NCI-H2081 (cell line): ENCODE data around the gene CRTC1.

Experiments used
- DNase-seq, 2 experiments: peaks; one replicate each; lab custom pipeline; 2025; lab: John Stamatoyannopoulos, UW

CRTC1 gene

GRCh38 chr19:18770663-18771327, 87.3 kb downstream of the CRTC1 start:
- DNase-seq, result no peak

- no peak for DNase-seq
Measured at GRCh38 chr19:18771328-18772242, 88.1 kb downstream of the CRTC1 start.

GRCh38 chr19:18772620-18773587, 89.4 kb downstream of the CRTC1 start:
- no peak for DNase-seq

GRCh38 chr19:18773682-18774081, 90.2 kb downstream of the CRTC1 start:
- DNase-seq, result no peak

GRCh38 chr19:18774107-18774506, 90.6 kb downstream of the CRTC1 start:
- no peak for DNase-seq

- DNase-seq, result no peak
Measured at GRCh38 chr19:18774782-18775444, 91.4 kb downstream of the CRTC1 start.

GRCh38 chr19:18775586-18776287, 92.3 kb downstream of the CRTC1 start:
- DNase-seq, result no peak

- no peak for DNase-seq
Measured at GRCh38 chr19:18776288-18776594, 92.8 kb downstream of the CRTC1 start.

- no peak for DNase-seq
Measured at GRCh38 chr19:18776736-18777135, 93.3 kb downstream of the CRTC1 start.

GRCh38 chr19:18777301-18778075, 94.0 kb downstream of the CRTC1 start:
- no peak for DNase-seq

- DNase-seq, result no peak
Measured at GRCh38 chr19:18778076-18778389, 94.6 kb downstream of the CRTC1 start.

- no peak for DNase-seq
Measured at GRCh38 chr19:18778826-18779495, 95.5 kb downstream of the CRTC1 start.

- no peak for DNase-seq
Measured at GRCh38 chr19:18780081-18780480, 96.6 kb downstream of the CRTC1 start.

- DNase-seq, result no peak
Measured at GRCh38 chr19:18780631-18781030, 97.2 kb downstream of the CRTC1 start.

- DNase-seq, result no peak
Measured at GRCh38 chr19:18781047-18781600, 97.6 kb downstream of the CRTC1 start.

GRCh38 chr19:18781885-18782527, 98.5 kb downstream of the CRTC1 start:
- DNase-seq, result no peak

- no peak for DNase-seq
Measured at GRCh38 chr19:18782559-18783225, 99.2 kb downstream of the CRTC1 start.

GRCh38 chr19:18783958-18784785, 100.7 kb downstream of the CRTC1 start:
- DNase-seq, result no peak
